ENCODE results near the gene HDX. TPM values are rescaled to one million over a fixed set of nuclear protein-coding genes. Genes with fewer than 3 reads are reported as not detected.

The HDX gene
- total and polyA plus RNA-seq, 4 donors, result 0.37 to 2.8 (median 1.4) TPM

Small RNAs within 50 kb of the gene (small RNA-seq; reads per million reads assigned to genes)
- gene AL450471.1, result not detected

Data from liver (tissue), 5 donors.